RPMI8226 (cell line): ENCODE results near the gene TBCD.

ENCODE experiments used
- DNase-seq: peaks from one replicate; pipeline ENCODE4 v3.0.0-alpha.2; 2015

Gene TBCD

GRCh38 chr17:82889496-82890338 is 137.9 kb downstream of the TBCD start:
- DNase-seq, result no peak

GRCh38 chr17:82890339-82890730 is 138.5 kb downstream of the TBCD start:
- no peak for DNase-seq

GRCh38 chr17:82890926-82891678 is 139.2 kb downstream of the TBCD start:
- DNase-seq, result no peak

DNA sequence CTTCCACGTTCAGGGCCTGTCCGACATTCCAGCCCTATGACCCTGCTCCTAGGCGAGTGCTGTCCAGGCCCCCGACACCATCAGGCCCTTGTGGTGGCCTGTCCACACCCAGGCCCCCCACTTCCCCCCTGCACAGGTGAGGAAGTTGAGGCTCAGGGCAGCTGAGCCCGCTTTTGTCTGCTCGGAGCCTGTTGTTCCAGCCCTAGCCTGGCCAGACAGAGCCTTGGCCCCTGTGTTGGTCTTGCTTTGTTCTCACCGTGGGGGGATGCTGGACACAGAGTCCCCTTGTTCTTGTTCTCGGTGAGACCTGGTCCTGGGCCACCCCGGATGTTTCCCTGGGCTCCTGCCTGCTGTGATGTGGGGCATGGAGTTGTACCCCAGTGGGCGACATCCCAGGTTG is 140.0 kb downstream of the TBCD start:
- no peak for DNase-seq

GRCh38 chr17:82892899-82893565 is 141.2 kb downstream of the TBCD start:
- DNase-seq, result no peak

DNA sequence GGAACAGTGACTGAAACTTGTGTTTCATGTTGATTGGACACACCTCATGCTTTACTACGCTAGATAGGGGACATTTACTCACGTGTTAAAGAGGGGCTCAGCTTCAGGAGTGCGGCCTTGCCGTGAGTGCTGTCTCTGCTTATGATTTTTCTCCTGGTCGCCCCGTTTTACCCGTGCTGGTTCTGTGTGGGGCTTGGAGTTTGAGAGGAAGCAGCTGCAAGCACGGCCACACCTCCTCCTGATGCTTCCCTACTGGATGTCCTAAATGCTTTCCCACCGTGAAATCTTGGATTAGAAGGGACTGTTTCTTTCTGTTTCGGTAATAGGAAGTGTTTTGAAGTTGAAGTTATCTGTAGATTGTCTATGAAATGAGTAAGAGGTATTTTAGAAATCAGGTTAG is 141.9 kb downstream of the TBCD start:
- DNase-seq, result no peak

- DNase-seq, result no peak
These were observed 142.5 kb downstream of the TBCD start for GRCh38 chr17:82894389-82894788.

DNA sequence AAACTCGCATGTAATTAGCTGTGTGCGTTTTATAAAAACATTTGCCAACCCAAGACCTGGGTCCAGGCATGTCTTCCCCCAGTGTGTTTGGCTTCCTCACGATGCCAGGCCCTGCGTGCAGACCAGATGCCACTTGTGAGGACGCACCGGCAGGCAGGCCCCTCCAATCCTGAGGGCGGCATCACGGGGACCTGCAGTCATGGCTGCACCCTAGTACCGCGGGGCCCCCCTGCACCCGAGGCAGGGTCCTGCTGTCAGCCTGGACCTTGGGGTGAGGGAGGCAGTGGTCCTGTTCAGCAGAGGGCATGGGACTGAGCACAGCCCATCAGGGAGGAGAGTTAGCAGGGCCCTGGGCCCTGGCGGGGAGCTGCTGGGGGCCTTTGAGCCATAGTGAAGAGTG is 143.2 kb downstream of the TBCD start:
- no peak for DNase-seq

- no peak for DNase-seq
These were observed 144.5 kb downstream of the TBCD start for GRCh38 chr17:82896071-82897000.

DNA sequence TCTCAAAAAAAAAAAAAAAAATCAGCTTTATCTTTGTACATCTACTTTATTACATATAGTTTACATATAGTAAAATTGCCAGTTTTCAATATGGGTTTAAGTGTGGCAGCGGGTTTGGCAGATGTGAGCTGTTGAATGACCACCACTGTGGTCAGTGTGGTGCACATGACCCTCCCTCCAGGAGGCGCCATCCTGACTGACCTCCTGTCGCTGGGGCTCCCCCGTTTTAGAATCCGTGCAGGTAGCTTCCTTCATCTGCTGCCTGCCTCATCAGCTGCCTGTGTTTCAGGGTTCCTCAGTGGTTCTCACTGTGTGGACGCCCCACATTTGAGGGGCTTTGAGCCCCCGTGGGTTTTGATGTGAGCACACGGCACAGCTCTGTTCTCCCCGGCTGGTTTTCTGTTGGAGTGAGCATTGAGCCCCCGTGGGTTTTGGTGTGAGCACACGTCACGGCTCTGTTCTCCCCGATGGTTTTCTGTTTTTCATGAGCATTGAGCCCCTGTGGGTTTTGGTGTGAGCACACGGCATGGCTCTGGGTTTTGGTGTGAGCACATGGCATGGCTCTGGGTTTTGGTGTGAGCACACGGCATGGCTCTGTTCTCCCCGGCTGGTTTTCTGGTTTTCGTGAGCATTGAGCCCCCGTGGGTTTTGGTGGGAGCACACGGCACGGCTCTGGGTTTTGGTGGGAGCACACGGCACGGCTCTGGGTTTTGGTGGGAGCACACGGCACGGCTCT is 145.8 kb downstream of the TBCD start:
- no peak for DNase-seq

GRCh38 chr17:82898976-82899514 is 147.2 kb downstream of the TBCD start:
- no peak for DNase-seq

DNA sequence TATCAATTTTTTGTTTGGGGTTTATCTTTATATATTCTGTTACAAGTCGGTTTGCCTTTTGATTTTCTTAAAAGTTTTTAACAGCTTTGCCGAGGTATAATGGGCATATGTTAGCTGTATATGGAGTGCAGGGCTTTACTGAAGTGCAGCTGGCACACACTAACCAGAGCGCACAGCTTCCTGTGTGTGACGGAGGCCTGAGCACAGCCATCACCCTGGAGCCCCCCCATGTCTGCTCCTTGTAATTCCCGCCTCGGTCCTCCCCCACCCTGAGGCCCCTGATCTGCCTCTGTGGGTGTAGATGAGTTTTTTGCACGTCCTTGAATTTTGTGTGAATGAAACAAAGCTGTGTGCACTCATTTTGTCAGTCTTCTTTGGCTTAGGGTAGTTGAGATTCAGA is 148.1 kb downstream of the TBCD start:
- DNase-seq, result no peak

DNA sequence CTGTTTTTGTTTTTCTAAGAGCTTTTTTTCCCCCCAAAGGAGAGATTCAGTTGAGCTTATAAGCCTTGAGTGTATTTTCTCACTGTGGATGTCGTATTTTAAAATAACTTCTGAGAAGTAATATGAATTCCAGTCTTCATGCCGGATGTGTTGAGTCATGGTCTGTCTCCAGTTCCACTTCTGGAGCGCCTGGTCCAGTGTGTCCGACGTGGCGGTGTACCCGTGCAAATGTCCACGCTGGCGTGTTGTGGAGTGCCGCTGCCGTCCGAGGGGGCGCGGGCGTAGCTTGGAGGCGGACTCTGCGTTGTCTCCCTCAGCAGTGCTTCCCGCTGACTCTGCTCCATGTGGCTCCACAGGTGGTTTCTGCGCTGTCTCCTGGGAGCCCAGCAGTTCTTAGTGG is 148.9 kb downstream of the TBCD start:
- DNase-seq, result no peak

- no peak for DNase-seq
These were observed 149.5 kb downstream of the TBCD start for GRCh38 chr17:82901356-82901755.

GRCh38 chr17:82901856-82902255 is 150.0 kb downstream of the TBCD start:
- DNase-seq, result no peak

- no peak for DNase-seq
These were observed 151.4 kb downstream of the TBCD start for GRCh38 chr17:82902972-82903874.

DNA sequence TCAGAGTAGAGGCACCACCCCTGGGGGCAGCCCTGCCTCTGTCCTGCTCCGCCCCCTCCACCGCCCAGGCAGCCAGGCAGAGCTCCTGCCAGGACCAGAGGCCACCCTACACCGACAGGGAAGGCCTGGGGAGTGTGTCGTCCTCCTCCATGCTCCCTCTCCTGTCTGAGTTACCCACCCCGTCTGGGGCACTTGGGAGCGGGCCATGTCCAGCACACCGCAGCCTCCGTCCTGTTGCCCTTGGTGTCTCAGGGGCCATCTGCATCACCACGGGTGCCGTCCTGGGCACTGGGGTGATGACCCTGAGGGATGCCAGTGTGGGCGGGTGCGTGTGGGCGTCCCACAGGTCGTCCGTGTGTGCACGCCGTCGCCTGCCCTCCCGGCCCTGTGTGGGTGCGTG is 153.3 kb downstream of the TBCD start:
- no peak for DNase-seq

DNA sequence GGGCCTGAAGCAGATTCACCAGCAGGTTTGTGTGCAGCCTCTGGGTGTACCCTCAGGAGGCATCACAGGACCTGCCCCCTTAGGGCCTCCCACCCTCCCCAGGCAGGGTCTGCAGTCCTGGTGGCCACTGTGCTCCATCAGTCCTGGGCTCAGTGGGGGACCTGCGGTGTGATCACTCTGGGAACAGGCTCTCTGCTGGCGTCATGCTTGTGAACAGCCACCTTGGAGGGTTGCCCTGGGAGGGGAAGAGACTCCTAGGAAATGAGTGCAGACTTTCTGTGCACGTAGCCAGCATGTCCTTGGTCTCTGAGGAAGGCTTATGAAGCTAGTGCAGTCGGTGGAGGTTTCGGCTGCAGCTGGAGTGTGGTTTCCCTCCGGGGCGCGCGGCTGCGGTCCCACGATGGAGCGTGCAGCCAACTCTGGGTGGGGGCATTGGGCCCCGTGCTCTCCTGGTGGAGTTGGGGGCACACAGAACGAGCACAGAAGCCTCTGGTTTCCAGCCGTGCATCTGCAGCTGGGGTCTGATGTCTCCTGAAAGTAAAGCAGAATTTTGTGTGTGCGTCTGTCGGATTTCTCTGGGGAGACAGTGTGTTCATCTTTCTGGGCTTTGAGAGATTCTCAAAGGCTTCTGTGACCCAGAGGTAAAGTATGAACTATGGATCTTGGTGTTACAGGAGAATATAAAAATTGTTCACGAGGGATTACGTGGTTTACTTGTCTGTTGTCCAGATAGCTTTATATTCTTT is 156.1 kb downstream of the TBCD start:
- no peak for DNase-seq

DNA sequence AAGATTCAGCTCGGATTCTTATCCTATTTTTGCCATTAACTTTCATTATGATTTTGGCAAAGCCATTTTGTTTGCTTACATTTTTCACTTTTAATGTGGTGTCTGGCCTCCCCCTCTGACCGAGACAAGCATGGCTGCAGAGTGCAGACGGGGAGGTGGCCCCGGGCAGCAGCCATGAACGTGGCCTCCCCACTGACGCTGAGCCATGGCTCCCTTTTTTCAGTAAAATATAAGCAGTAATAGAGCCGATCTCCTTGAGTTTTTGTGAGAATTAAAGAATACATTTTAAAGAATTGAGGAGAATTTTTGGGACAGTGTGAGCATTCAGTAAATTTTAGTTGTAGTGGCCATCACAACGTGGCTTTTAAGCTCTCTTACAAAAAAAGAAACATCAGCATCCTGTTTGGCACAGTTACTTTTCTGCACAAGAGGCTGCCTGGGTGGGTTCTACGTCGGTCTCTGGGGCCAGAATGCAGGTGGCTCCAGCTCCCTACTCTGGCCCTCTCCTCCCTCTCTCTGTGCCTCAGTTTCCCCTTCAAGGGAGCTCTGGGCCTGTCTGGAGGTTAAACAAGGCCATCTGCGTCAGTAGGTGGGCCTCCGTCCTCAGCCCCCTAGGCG is 156.8 kb downstream of the TBCD start:
- no peak for DNase-seq
